Measurements from ENCODE around the gene IQGAP1. TPM values are rescaled to one million over a fixed set of nuclear protein-coding genes. Genes with fewer than 3 reads are reported as not detected.
A peak's percentile ranks its signal among the peaks of the same experiment; 100 is the strongest.

Gene IQGAP1
- total RNA-seq, 8 experiments from 2014 or later: 15.6 to 109 (median 44.6) TPM

- peaks cover 0 to 20% of the 10 kb centered on the region in 2 donors for H3K4me1 ChIP-seq (replicated peaks in 1 of 2)
- no peak for ATAC-seq (replicated peaks in 6 of 8)
- 13 to 100% (median 100%) methylated on average over 1 to 3 of the region's 5 CpGs; no CpG with 5 or more reads in 4 of the 10 experiments for WGBS, 10 experiments
- in situ Hi-C loops (cut with MboI; ENCODE audit: low pct_unique_long_range_greater_than_20kb in 2 of 9, low sequenced_read_pairs in 9 of 9, unreplicated experiment in 9 of 9): no loop called here
- H3K4me3 ChIP-seq: no peak overlapping the region
- H3K27ac ChIP-seq: no peak overlapping the region
These were observed 147.2 kb downstream of the IQGAP1 start for GRCh38 chr15:90535254-90535653.

GRCh38 chr15:90539789-90540188 lies 151.7 kb downstream of the IQGAP1 start:
- Histone ChIP-seq H3K4me1 (replicated peaks in 1 of 2) (peaks cover 0 to 9% of the 10 kb centered on the region in 2 donors), H3K4me3 (no peak overlapping the region), H3K27ac (no peak overlapping the region)
- in situ Hi-C loops (cut with MboI; ENCODE audit: low pct_unique_long_range_greater_than_20kb in 2 of 9, low sequenced_read_pairs in 9 of 9, unreplicated experiment in 9 of 9): no loop called here
- 51 to 100% (median 85%) methylated on average over 1 to 10 of the region's 10 CpGs; no CpG with 5 or more reads in 1 of the 10 experiments for WGBS, 10 experiments
- ATAC-seq (replicated peaks in 6 of 8): no peak

GRCh38 chr15:90540768-90541167 lies 152.7 kb downstream of the IQGAP1 start:
- H3K27ac ChIP-seq: no peak overlapping the region
- 0 to 100% (median 86%) methylated on average over 1 to 3 of the region's 3 CpGs; no CpG with 5 or more reads in 2 of the 10 experiments for WGBS, 10 experiments
- in situ Hi-C loops (cut with MboI; ENCODE audit: low pct_unique_long_range_greater_than_20kb in 2 of 9, low sequenced_read_pairs in 9 of 9, unreplicated experiment in 9 of 9): no loop called here

GRCh38 chr15:90545095-90545494 lies 157.1 kb downstream of the IQGAP1 start:
- in situ Hi-C loops (cut with MboI; ENCODE audit: low pct_unique_long_range_greater_than_20kb in 2 of 9, low sequenced_read_pairs in 9 of 9, unreplicated experiment in 9 of 9): no loop called here
- 91 to 100% (median 100%) methylated on average over 1 to 7 of the region's 7 CpGs; no CpG with 5 or more reads in 2 of the 10 experiments for WGBS, 10 experiments
- H3K4me1 ChIP-seq (replicated peaks in 1 of 2): peaks cover 0 to 3% of the 10 kb centered on the region in 2 donors
- no peak overlapping the region for H3K4me3 ChIP-seq
- H3K27ac ChIP-seq: no peak overlapping the region
- no peak for ATAC-seq (replicated peaks in 6 of 8)

More at GRCh38 chr15:90540768-90541167, 152.7 kb downstream of the IQGAP1 start:
- Histone ChIP-seq H3K4me3 (no peak overlapping the region), H3K4me1 (replicated peaks in 1 of 2) (peaks cover 0 to 9% of the 10 kb centered on the region in 2 donors)
- no peak for ATAC-seq (replicated peaks in 6 of 8)

GRCh38 chr15:90547540-90547939 lies 159.5 kb downstream of the IQGAP1 start:
- Histone ChIP-seq H3K27ac (no peak overlapping the region), H3K4me1 (replicated peaks in 1 of 2) (peaks cover 0 to 3% of the 10 kb centered on the region in 2 donors), H3K4me3 (no peak overlapping the region)
- in situ Hi-C loops (cut with MboI; ENCODE audit: low pct_unique_long_range_greater_than_20kb in 2 of 9, low sequenced_read_pairs in 9 of 9, unreplicated experiment in 9 of 9): no loop called here
- WGBS, 10 experiments: 57 to 83% (median 80%) methylated on average over 1 to 2 of the region's 2 CpGs; no CpG with 5 or more reads in 6 of the 10 experiments
- ATAC-seq (replicated peaks in 6 of 8): no peak

- in situ Hi-C loops (cut with MboI; ENCODE audit: low pct_unique_long_range_greater_than_20kb in 2 of 9, low sequenced_read_pairs in 9 of 9, unreplicated experiment in 9 of 9): no loop called here
- WGBS, 10 experiments: 48 to 100% (median 87%) methylated on average over 1 to 6 of the region's 6 CpGs
These were observed 162.9 kb downstream of the IQGAP1 start for GRCh38 chr15:90550919-90551318.

More at GRCh38 chr15:90550919-90551318, 162.9 kb downstream of the IQGAP1 start:
- no peak overlapping the region for H3K4me3 ChIP-seq
- peak in 3 of 8 experiments; percentile 67 to 82 (median 80) for ATAC-seq (replicated peaks in 6 of 8)
- no peak overlapping the region for H3K27ac ChIP-seq
- H3K4me1 ChIP-seq (replicated peaks in 1 of 2): peaks cover 0 to 2% of the 10 kb centered on the region in 2 donors

Other genes starting within 250 kb of the IQGAP1 start
- 10 to 100 TPM in 6 of 8 experiments, 1 to 10 TPM in 2; 9.7 to 18.3 (median 13.4) TPM for gene SEMA4B, start 186.9 kb upstream of the IQGAP1 start, total RNA-seq
- gene CIB1, start 154.3 kb upstream of the IQGAP1 start, total RNA-seq: 10 to 100 TPM; 12.6 to 61.8 (median 38.8) TPM
- gene GDPGP1, start 154.0 kb upstream of the IQGAP1 start, total RNA-seq: 1 to 10 TPM; 2.2 to 7.2 (median 6.3) TPM
- gene TTLL13, start 138.7 kb upstream of the IQGAP1 start, total RNA-seq: 1 to 10 TPM in 1 of 8 experiments, under 1 TPM in 6, not detected in 1; 0.16 to 1.5 (median 0.50) TPM
- gene NGRN, start 122.6 kb upstream of the IQGAP1 start, total RNA-seq: 100 to 1,000 TPM in 5 of 8 experiments, 10 to 100 TPM in 3; 53.7 to 168 (median 144) TPM
- 1 to 10 TPM; 1.8 to 7.1 (median 3.5) TPM for gene ZNF774, start 36.0 kb upstream of the IQGAP1 start, total RNA-seq
- gene CRTC3, start 141.7 kb downstream of the IQGAP1 start, total RNA-seq: 10 to 100 TPM in 6 of 8 experiments, 1 to 10 TPM in 2; 8.1 to 33.1 (median 11.8) TPM

Data from motor neuron (in vitro differentiated cells).